Measurements from ENCODE around the gene SMARCA2. TPM values are rescaled to one million over a fixed set of nuclear protein-coding genes. Genes with fewer than 3 reads are reported as not detected.
A peak's percentile ranks its signal among the peaks of the same experiment; 100 is the strongest.

Gene SMARCA2
- total RNA-seq (2014; rRNA removed; shearing (Covaris generic)), result 0.92 and 1.1 TPM in 2 replicates

GRCh38 chr9:2014696-2015580 is at the start of gene SMARCA2:
SMARCA2 (plus strand) TSS chr9:2015347; CDS start chr9:2029023, 13,676 bp downstream.
- DNase-seq (ENCODE audit: low spot score), result peak; percentile 98
- in situ Hi-C loops (cut with HindIII; ENCODE audit: low sequenced_read_pairs), result no loop called here

DNA sequence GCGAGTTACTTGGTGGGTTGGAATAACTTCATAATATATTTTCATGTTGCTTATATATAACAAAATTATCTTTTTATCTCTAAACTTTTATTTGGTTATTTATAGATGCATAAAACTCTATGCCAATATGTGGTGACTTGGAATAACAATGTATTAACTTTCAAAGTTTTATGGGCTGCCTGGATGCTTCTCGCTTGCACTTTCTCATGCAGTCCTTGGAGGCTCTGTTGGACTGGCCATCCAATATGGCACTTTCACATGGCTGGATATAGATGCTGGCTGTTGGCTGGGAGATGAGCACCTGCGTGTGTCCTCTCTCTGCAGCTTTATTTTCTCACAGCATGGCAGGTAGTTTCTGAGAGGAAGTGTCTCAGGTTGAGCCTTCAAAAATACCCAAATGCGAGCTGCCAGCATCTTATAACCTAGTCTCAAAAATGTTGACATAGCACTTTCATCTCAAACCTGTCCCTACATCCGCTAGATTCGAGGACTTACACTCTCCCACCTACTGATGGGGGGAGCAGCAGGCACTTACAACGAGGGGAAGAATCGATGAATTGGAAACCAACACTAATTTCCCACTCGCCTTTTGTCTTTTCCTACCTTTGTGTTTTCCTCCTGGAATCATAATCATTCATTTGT is 48.3 kb upstream of the SMARCA2 start:
- DNase-seq (ENCODE audit: low spot score), result no peak
- in situ Hi-C loops (cut with HindIII; ENCODE audit: low sequenced_read_pairs), result no loop called here

GRCh38 chr9:1969160-1969559 is 46.0 kb upstream of the SMARCA2 start:
- no peak for DNase-seq (ENCODE audit: low spot score)
- in situ Hi-C loops (cut with HindIII; ENCODE audit: low sequenced_read_pairs), result no loop called here

GRCh38 chr9:1969898-1970297 is 45.2 kb upstream of the SMARCA2 start:
- in situ Hi-C loops (cut with HindIII; ENCODE audit: low sequenced_read_pairs), result no loop called here
- DNase-seq (ENCODE audit: low spot score), result no peak

GRCh38 chr9:1972672-1973071 is 42.5 kb upstream of the SMARCA2 start:
- in situ Hi-C loops (cut with HindIII; ENCODE audit: low sequenced_read_pairs), result no loop called here
- no peak for DNase-seq (ENCODE audit: low spot score)

DNA sequence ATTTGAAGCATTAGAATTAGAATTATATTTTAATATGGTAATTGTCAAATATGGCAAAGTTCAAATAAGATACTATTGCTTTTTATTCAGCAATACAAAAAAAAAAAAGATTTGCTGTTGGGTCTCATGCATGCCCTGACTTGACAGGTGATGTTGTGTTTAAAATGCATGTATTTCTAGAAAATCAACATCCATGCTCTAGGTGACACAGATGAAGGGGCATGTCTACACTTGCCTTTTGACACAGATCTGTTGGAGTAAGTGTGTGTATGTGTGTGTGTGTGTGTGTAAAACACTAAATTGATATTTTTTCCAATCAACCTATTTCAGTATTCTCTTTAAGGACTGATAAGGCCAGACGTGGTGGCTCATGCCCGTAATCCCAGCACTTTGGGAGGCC is 38.1 kb upstream of the SMARCA2 start:
- DNase-seq (ENCODE audit: low spot score), result no peak
- in situ Hi-C loops (cut with HindIII; ENCODE audit: low sequenced_read_pairs), result no loop called here

GRCh38 chr9:1978941-1979340 is 36.2 kb upstream of the SMARCA2 start:
- no peak for DNase-seq (ENCODE audit: low spot score)
- in situ Hi-C loops (cut with HindIII; ENCODE audit: low sequenced_read_pairs), result no loop called here

- no peak for DNase-seq (ENCODE audit: low spot score)
- in situ Hi-C loops (cut with HindIII; ENCODE audit: low sequenced_read_pairs), result no loop called here
These were observed 35.3 kb upstream of the SMARCA2 start for GRCh38 chr9:1979741-1980367.

DNA sequence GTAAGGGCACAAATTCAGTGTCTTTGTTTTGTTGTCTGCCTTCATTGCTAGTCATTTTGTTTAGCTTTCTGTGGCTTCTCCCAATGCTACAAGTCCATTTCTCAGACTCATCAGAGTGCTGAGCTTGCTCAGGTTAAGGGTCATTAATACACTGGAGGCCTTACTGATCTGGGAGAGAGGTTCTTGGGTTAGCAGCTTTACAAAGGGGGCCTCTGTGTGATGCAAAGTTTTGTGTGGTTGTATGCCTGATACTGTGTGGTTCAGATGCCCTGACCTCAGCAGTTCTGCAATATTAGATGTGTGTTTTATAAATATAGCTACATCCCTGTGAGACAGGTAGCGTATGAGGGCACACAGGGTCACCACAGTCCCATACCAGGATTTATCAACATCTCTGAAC is 34.8 kb upstream of the SMARCA2 start:
- in situ Hi-C loops (cut with HindIII; ENCODE audit: low sequenced_read_pairs), result no loop called here
- no peak for DNase-seq (ENCODE audit: low spot score)

DNA sequence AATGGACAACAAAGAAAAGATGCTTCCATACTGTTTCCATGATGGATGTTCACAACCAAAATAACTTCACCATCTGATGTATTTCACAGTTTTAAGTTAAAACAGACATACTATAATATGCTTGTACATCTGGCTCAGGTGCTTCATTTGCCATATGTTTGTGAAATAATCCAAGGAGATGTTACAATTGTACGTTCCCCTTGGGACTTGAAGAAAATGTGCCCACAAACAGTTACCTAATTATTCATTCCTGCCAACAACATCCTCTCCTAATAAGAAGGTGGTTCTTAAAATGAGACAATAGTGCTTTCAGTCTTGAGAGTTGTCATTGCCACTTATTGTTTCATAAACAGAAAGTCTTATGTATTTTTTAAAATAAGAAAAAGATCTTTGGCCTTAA is 33.1 kb upstream of the SMARCA2 start:
- in situ Hi-C loops (cut with HindIII; ENCODE audit: low sequenced_read_pairs), result no loop called here

DNA sequence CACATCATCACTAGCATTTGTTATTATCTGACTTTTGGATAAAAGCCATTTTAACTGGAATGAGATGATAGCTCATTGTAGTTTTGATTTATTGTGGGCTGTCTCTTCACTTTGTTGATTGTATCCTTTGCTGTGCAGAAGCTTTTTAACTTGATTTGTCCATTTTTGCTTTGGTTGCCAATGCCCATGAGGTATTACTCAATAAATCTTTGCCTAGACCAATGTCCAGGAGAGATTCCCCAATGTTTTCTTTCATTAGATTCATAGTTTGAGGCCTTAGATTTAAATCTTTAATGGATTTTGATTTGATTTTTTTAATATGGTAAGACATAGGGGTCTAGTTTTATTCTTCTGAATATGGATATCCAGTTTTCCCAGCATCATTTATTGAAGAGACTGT is 28.8 kb upstream of the SMARCA2 start:
- DNase-seq (ENCODE audit: low spot score), result no peak
- in situ Hi-C loops (cut with HindIII; ENCODE audit: low sequenced_read_pairs), result no loop called here

More for the DNA sequence above, 33.1 kb upstream of the SMARCA2 start:
- no peak for DNase-seq (ENCODE audit: low spot score)

- no peak for DNase-seq (ENCODE audit: low spot score)
- in situ Hi-C loops (cut with HindIII; ENCODE audit: low sequenced_read_pairs), result no loop called here
These were observed 25.6 kb upstream of the SMARCA2 start for GRCh38 chr9:1989500-1989899.

DNA sequence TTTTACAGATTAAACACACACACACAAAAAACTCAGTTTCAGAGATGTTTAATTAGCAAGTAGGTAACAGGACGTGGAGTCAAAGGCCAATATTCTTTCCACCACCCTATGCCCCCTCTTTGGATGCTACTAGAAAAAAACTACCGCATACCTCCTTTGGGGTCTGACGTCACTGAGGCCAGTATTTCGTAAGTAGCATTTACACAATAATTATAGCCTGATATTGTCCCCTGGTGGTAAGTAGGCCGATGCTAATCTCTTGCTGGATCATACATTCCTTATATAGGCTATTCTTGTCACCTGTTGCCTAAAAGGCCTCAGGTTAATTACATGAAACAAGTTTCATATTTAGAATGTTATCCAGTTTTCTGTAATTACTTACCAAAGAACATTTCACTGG is 21.0 kb upstream of the SMARCA2 start:
- in situ Hi-C loops (cut with HindIII; ENCODE audit: low sequenced_read_pairs), result no loop called here

DNA sequence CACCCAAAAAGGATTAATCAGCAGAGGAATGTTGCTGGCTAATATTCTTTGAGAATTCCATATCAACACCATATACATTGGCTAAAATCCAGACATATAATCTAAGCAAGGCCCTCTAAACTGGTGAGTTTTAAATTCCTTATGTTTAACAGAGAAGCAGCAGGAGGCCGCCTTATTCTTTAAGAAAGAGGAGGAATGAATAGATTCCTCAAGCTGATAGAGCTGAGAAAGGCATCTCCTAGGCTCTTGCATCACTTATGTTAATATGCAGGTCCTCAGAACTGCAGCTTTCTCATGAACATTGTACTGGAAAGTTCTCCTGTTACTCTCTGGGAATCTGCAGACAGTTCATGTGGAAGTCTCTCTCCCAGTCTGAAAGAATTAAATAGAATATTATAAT is 20.1 kb upstream of the SMARCA2 start:
- in situ Hi-C loops (cut with HindIII; ENCODE audit: low sequenced_read_pairs), result no loop called here
- DNase-seq (ENCODE audit: low spot score), result no peak

More for the DNA sequence above, 21.0 kb upstream of the SMARCA2 start:
- no peak for DNase-seq (ENCODE audit: low spot score)

DNA sequence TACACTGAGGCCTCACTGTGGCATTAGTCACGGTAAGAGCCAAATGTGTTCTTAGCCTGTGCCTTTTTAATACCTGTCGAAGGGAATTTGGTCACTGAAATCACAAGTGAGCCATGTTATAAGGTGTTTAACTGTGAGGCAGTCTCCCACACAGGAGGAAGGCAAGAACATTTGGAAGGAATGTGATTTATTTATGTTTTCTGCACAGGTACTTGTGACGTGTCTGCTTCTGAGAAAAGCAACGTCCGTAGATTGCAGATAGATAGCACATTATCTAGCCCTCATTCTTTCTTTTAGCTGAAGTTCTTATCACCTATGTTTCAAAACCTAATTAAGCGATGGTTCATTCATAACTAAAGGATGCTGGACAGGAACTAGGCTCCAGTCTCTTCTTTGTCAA is 19.0 kb upstream of the SMARCA2 start:
- in situ Hi-C loops (cut with HindIII; ENCODE audit: low sequenced_read_pairs), result no loop called here
- no peak for DNase-seq (ENCODE audit: low spot score)

DNA sequence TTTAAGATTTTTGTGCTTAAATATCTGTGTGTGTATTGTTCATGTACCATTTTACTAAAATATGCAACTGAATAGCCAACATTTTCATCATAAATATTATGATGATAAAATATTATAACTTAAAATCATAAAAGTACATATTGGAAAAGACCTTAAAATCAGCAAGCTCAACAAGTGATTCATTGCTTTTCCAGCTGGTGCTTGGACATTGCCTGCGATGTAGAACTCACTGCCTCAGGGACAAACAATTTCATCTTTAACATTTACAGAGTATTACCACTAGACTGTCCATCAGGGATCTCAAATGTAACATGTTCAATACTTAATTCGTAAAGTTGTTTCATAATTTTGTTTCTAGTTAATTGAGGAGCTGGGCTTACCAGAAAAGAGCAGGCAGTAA is 17.5 kb upstream of the SMARCA2 start:
- in situ Hi-C loops (cut with HindIII; ENCODE audit: low sequenced_read_pairs), result no loop called here
- DNase-seq (ENCODE audit: low spot score), result no peak

DNA sequence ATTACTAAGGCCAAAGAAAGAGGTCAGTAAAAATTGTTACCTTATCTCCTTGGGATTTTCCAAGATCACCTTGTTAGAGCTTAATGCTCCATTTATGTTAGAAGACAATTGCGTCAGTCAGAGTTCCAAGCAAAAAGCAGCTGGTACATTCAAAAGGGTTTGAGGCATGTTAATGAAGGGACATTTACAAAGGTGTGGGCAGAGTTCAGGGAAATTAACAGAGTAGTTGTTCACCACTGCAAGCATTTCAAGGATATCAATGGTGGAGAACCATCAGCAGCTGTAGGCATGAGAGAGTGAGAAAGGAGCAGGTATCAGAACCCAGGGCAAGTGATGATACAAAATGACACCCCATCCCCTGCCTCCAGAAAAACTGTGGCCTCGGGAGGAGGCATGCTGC is 17.0 kb upstream of the SMARCA2 start:
- no peak for DNase-seq (ENCODE audit: low spot score)

DNA sequence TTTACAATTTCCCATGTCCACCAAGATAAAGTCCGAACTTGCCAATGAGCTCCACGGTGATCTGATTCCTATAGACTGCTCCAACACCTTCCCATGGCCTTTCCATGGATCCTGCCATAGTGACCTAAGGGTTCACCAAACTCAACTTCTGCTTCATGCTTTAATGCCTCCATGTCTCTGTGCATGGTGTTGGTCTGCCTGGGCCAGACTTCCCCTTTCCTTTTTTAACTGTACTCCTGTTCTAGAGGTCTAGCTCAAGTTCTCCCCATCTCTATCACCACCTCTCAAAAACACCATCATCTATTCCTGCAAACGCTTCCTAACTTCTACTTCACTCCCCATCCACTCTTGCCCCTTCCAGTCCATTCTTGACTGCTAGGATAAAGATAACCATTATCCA is 14.8 kb upstream of the SMARCA2 start:
- no peak for DNase-seq (ENCODE audit: low spot score)
- in situ Hi-C loops (cut with HindIII; ENCODE audit: low sequenced_read_pairs), result no loop called here

More for the DNA sequence above, 17.0 kb upstream of the SMARCA2 start:
- in situ Hi-C loops (cut with HindIII; ENCODE audit: low sequenced_read_pairs), result no loop called here

GRCh38 chr9:2008372-2008771 is 6.8 kb upstream of the SMARCA2 start:
- in situ Hi-C loops (cut with HindIII; ENCODE audit: low sequenced_read_pairs), result no loop called here
- DNase-seq (ENCODE audit: low spot score), result no peak

- in situ Hi-C loops (cut with HindIII; ENCODE audit: low sequenced_read_pairs), result no loop called here
- no peak for DNase-seq (ENCODE audit: low spot score)
These were observed 2.8 kb upstream of the SMARCA2 start for GRCh38 chr9:2012347-2012746.

Data from G401 (cell line).